ENCODE results near the gene GSTA2. TPM values are rescaled to one million over a fixed set of nuclear protein-coding genes. Genes with fewer than 3 reads are reported as not detected.
A peak's percentile ranks its signal among the peaks of the same experiment; 100 is the strongest.

GSTA2 gene
- total and polyA plus RNA-seq, 2 of the 13 experiments (the other 11 are each of a cell fraction or from before 2014, with no cell fraction given) = 0.75 to 13.7 TPM

DNA sequence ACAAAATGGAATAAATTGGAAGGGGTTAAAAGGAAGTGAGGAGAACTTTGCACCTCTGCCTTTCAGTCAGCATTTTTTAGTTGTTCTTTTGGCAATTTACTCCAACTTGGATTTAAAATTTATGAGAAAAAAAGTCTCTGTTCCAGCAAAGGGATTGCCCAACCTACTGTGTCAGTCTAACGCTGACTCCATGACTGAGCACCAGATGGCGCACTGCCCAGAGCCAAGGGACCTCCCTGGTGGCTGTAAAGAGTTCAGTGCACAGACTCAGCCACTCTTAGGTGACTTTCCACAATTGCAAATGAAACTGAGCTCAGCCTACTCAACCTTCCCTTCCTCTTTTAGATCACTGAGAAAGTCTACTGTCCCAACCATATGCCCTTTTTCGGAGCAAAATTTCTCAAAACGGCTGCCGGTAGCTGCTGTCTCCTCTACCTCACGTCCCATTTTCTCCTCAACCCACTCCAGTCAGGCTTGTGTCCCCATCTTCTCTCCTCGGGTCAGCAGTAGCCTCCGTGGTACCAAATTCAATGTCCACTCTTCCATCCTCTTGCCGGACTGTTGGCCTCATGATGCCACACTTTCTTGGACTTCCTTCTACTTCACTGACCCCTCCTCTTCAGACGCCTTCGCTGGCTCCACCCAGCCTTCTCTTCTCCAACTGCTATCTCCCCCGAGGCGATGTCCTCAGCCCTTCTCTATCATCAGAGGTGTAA lies 38.7 kb downstream of the GSTA2 start:
- peak; percentile 90 for FAIRE-seq
- 0 out of 6 replicates have a peak overlapping the region, but pooled peaks of 1 of the 3 experiments have one; percentile 49 for H3K4me3 ChIP-seq (replicated peaks in 1 of 3; ENCODE audit: insufficient read depth in 1 of 3, low read depth in 2 of 3, low read length in 3 of 3)
- 76% methylated on average over 13 of the region's 13 CpGs for WGBS (ENCODE audit: low lambda C conversion rate)
- no TSS peak for BruUV-seq (replicated peaks)
- H3K27ac ChIP-seq (ENCODE audit: extremely low read length, insufficient read depth, low read length) = peak overlapping the region; percentile 94
- peak overlapping the region; percentile 55 for H3K9ac ChIP-seq (ENCODE audit: insufficient read depth, low read depth, low read length)
- peaks cover 62% of the 10 kb centered on the region for H3K4me1 ChIP-seq (ENCODE audit: insufficient read depth, low read length)
- CTCF ChIA-PET (ENCODE audit: low intra/inter-chr PET ratio, low total read pairs) = interaction anchor here (1.3 to 2.6 kb wide), 4 partner anchors 79 to 158 kb away, joined by 3 to 22 read pairs (median 10); partner anchors contain the start of gene GSTA1
- DNase-seq (ENCODE audit: low spot score) = peak; percentile 79
- intact Hi-C loops (cut with micrococcal nuclease; ENCODE audit: unreplicated experiment) = loop anchor here (1.0 to 10.0 kb wide), 7 partner anchors 21 to 270 kb away; partner anchors contain the start of genes GSTA2, GSTA4 and TMEM14A
- in situ Hi-C loops (cut with HindIII; ENCODE audit: extremely low pct_ligation_motif_present, low pct_unique_long_range_greater_than_20kb) = no loop called here
- peak overlapping the region; percentile 79 for H3K4me2 ChIP-seq (ENCODE audit: low read depth, low read length)
- H3K79me2 ChIP-seq (ENCODE audit: insufficient read depth, low read length) = no peaks in the 10 kb centered on the region
- peak overlapping the region; percentile 60 for H2AFZ ChIP-seq (ENCODE audit: low read length)
- peak; percentile 89 for ATAC-seq
- POLR2A ChIA-PET = interaction anchor here (0.6 to 2.5 kb wide), 13 partner anchors 10 to 636 kb away, joined by 3 to 16 read pairs (median 4); partner anchors contain the start of gene GSTA4
- H3K27me3 ChIP-seq (ENCODE audit: control insufficient read depth in 1 of 2, insufficient read depth in 2 of 2, low read length in 2 of 2) = no peaks in the 10 kb centered on the region
- H4K20me1 ChIP-seq (ENCODE audit: insufficient read depth, low read length) = no peaks in the 10 kb centered on the region
- no peaks in the 10 kb centered on the region for H3K9me3 ChIP-seq (ENCODE audit: low read length)
- no peaks in the 10 kb centered on the region for H3K36me3 ChIP-seq (replicated peaks in 1 of 2; ENCODE audit: control insufficient read depth in 1 of 2, insufficient read depth in 2 of 2, low read length in 2 of 2)
- TF ChIP-seq ZNF790 (CRISPR knock-in tag; IDR thresholded peaks at IDR 0.05; ENCODE audit: borderline replicate concordance) = no peak
- no peak for TF ChIP-seq DBP (CRISPR knock-in tag; IDR thresholded peaks at IDR 0.05; ENCODE audit: not compliant biosample characterization)
- no peak for TF ChIP-seq NR2F1 (CRISPR knock-in tag; IDR thresholded peaks at IDR 0.05)
- no peak; the same call in 1 of the 2 replicates for TF ChIP-seq SRY (CRISPR knock-in tag; IDR thresholded peaks at IDR 0.05)
- TF ChIP-seq CSRNP2 (CRISPR knock-in tag; conservative IDR thresholded peaks at IDR 0.05; ENCODE audit: low read depth) = no peak
- TF ChIP-seq, protein P1, sequence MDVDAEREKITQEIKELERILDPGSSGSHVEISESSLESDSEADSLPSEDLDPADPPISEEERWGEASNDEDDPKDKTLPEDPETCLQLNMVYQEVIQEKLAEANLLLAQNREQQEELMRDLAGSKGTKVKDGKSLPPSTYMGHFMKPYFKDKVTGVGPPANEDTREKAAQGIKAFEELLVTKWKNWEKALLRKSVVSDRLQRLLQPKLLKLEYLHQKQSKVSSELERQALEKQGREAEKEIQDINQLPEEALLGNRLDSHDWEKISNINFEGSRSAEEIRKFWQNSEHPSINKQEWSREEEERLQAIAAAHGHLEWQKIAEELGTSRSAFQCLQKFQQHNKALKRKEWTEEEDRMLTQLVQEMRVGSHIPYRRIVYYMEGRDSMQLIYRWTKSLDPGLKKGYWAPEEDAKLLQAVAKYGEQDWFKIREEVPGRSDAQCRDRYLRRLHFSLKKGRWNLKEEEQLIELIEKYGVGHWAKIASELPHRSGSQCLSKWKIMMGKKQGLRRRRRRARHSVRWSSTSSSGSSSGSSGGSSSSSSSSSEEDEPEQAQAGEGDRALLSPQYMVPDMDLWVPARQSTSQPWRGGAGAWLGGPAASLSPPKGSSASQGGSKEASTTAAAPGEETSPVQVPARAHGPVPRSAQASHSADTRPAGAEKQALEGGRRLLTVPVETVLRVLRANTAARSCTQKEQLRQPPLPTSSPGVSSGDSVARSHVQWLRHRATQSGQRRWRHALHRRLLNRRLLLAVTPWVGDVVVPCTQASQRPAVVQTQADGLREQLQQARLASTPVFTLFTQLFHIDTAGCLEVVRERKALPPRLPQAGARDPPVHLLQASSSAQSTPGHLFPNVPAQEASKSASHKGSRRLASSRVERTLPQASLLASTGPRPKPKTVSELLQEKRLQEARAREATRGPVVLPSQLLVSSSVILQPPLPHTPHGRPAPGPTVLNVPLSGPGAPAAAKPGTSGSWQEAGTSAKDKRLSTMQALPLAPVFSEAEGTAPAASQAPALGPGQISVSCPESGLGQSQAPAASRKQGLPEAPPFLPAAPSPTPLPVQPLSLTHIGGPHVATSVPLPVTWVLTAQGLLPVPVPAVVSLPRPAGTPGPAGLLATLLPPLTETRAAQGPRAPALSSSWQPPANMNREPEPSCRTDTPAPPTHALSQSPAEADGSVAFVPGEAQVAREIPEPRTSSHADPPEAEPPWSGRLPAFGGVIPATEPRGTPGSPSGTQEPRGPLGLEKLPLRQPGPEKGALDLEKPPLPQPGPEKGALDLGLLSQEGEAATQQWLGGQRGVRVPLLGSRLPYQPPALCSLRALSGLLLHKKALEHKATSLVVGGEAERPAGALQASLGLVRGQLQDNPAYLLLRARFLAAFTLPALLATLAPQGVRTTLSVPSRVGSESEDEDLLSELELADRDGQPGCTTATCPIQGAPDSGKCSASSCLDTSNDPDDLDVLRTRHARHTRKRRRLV (CRISPR knock-in tag; IDR thresholded peaks at IDR 0.05) = no peak
- no peak for TF ChIP-seq RAD51 (IDR thresholded peaks at IDR 0.05; ENCODE audit: borderline replicate concordance)
- TF ChIP-seq ZNF749 (CRISPR knock-in tag; IDR thresholded peaks at IDR 0.05; ENCODE audit: borderline replicate concordance) = no peak
- TF ChIP-seq ZNF580 (CRISPR knock-in tag; IDR thresholded peaks at IDR 0.05; ENCODE audit: borderline replicate concordance, low read depth) = peak; percentile 75; the same call in 1 of the 2 replicates
- no peak for TF ChIP-seq PHB2 (IDR thresholded peaks at IDR 0.05; ENCODE audit: partially characterized antibody)
- TF ChIP-seq DR1 (CRISPR knock-in tag; IDR thresholded peaks at IDR 0.05) = no peak
